Muscle of leg (tissue), 11 donors: ENCODE results near the gene M6PR. TPM values are rescaled to one million over a fixed set of nuclear protein-coding genes. Genes with fewer than 3 reads are reported as not detected.

Experiments used
- DNase-seq: peaks from one replicate; pipeline ENCODE4 v3.0.0; 2013
- H3K27ac ChIP-seq: one replicate; pipeline ENCODE4 v1.5.1; 2013; ENCODE audit warnings: mild to moderate bottlenecking, low read length, control low read depth
- H3K27me3 ChIP-seq: one replicate; pipeline ENCODE4 v1.6.1; 2013; ENCODE audit warnings: low read length; ENCODE audit not compliant: control insufficient read depth, insufficient read depth
- H3K36me3 ChIP-seq: one replicate; pipeline ENCODE4 v1.6.1; 2013; ENCODE audit warnings: low read length; ENCODE audit not compliant: control insufficient read depth, insufficient read depth
- H3K4me1 ChIP-seq: one replicate; pipeline ENCODE4 v1.6.1; 2013; ENCODE audit warnings: low read length; ENCODE audit not compliant: control insufficient read depth, insufficient read depth
- H3K4me3 ChIP-seq: one replicate; pipeline ENCODE4 v1.5.1; 2013; ENCODE audit warnings: low read length, control low read depth
- H3K9me3 ChIP-seq: replicated peaks from 2 replicates; pipeline ENCODE4 v1.6.1; 2013; ENCODE audit warnings: low read depth, low read length; ENCODE audit not compliant: control insufficient read depth
- WGBS: methylation state at CpG from one replicate; pipeline ENCODE4 v1.1.5; 2013; ENCODE audit warnings: missing lambda C conversion rate; ENCODE audit not compliant: insufficient coverage; 5-methylcytosine and 5-hydroxymethylcytosine counted together
- polyA plus RNA-seq, 8 donors: library from polyadenylated mRNA; unstranded; fragments of 120-200 nt; gene quantifications; one replicate each; pipeline versions ENCODE4 v1.2.1 to v1.2.3, GENCODE V29; 2013; ENCODE audit warnings: inconsistent platforms in 1 of 8, low replicate concordance in 1 of 8; ENCODE audit not compliant: insufficient read length in 8 of 8, insufficient read depth in 1 of 8
- total RNA-seq: library from RNA; stranded (reverse); fragments of 120-200 nt; gene quantifications from one replicate; pipeline ENCODE4 v1.2.4, GENCODE V29; 2013

M6PR gene
- total and polyA plus RNA-seq, 9 donors: 74.9 to 127 (median 110) TPM

- no peaks in the 10 kb centered on the region for H3K36me3 ChIP-seq
- no peaks in the 10 kb centered on the region for H3K4me1 ChIP-seq
- no peaks in the 10 kb centered on the region for H3K27me3 ChIP-seq
- no peaks in the 10 kb centered on the region for H3K9me3 ChIP-seq
- no peak overlapping the region for H3K27ac ChIP-seq
- no peak overlapping the region for H3K4me3 ChIP-seq
- no peak for DNase-seq
These were observed 37.7 kb upstream of the M6PR start for GRCh38 chr12:8987163-8987562.

GRCh38 chr12:8985213-8985754 is 35.8 kb upstream of the M6PR start:
- no peaks in the 10 kb centered on the region for H3K4me1 ChIP-seq
- no CpG with 5 or more reads among the region's 1 CpG for WGBS
- no peaks in the 10 kb centered on the region for H3K36me3 ChIP-seq
- no peaks in the 10 kb centered on the region for H3K27me3 ChIP-seq
- H3K27ac ChIP-seq: no peak overlapping the region
- H3K4me3 ChIP-seq: no peak overlapping the region
- H3K9me3 ChIP-seq: peaks cover 7% of the 10 kb centered on the region
- DNase-seq: peak; percentile 2

GRCh38 chr12:8980137-8980536 is 30.7 kb upstream of the M6PR start:
- H3K27ac ChIP-seq: no peak overlapping the region
- no peaks in the 10 kb centered on the region for H3K4me1 ChIP-seq
- peaks cover 14% of the 10 kb centered on the region for H3K9me3 ChIP-seq
- no peak for DNase-seq
- WGBS: 78% methylated on average over 1 of the region's 3 CpGs
- no peak overlapping the region for H3K4me3 ChIP-seq
- no peaks in the 10 kb centered on the region for H3K36me3 ChIP-seq
- H3K27me3 ChIP-seq: no peaks in the 10 kb centered on the region

- no peaks in the 10 kb centered on the region for H3K27me3 ChIP-seq
- peaks cover 30% of the 10 kb centered on the region for H3K9me3 ChIP-seq
- no peaks in the 10 kb centered on the region for H3K4me1 ChIP-seq
- no peak for DNase-seq
- no CpG with 5 or more reads among the region's 1 CpG for WGBS
- no peak overlapping the region for H3K4me3 ChIP-seq
- H3K36me3 ChIP-seq: no peaks in the 10 kb centered on the region
- H3K27ac ChIP-seq: no peak overlapping the region
These were observed 21.0 kb upstream of the M6PR start for GRCh38 chr12:8970432-8970831.

GRCh38 chr12:8969861-8970411 is 20.5 kb upstream of the M6PR start:
- no peak overlapping the region for H3K4me3 ChIP-seq
- H3K9me3 ChIP-seq: peaks cover 30% of the 10 kb centered on the region
- no peak overlapping the region for H3K27ac ChIP-seq
- no peaks in the 10 kb centered on the region for H3K4me1 ChIP-seq
- no CpG with 5 or more reads among the region's 2 CpGs for WGBS
- no peak for DNase-seq
- H3K27me3 ChIP-seq: no peaks in the 10 kb centered on the region
- H3K36me3 ChIP-seq: no peaks in the 10 kb centered on the region

GRCh38 chr12:8968761-8969160 is 19.3 kb upstream of the M6PR start:
- no peak overlapping the region for H3K27ac ChIP-seq
- no peaks in the 10 kb centered on the region for H3K36me3 ChIP-seq
- peaks cover 30% of the 10 kb centered on the region for H3K9me3 ChIP-seq
- no peaks in the 10 kb centered on the region for H3K27me3 ChIP-seq
- H3K4me1 ChIP-seq: no peaks in the 10 kb centered on the region
- DNase-seq: no peak
- H3K4me3 ChIP-seq: no peak overlapping the region

GRCh38 chr12:8960176-8960575 is 10.7 kb upstream of the M6PR start:
- H3K36me3 ChIP-seq: peaks cover 3% of the 10 kb centered on the region
- no peak for DNase-seq
- H3K9me3 ChIP-seq: peaks cover 4% of the 10 kb centered on the region
- no peaks in the 10 kb centered on the region for H3K4me1 ChIP-seq
- no peak overlapping the region for H3K27ac ChIP-seq
- H3K27me3 ChIP-seq: no peaks in the 10 kb centered on the region
- H3K4me3 ChIP-seq: no peak overlapping the region
- no CpG with 5 or more reads among the region's 2 CpGs for WGBS

- Histone ChIP-seq H3K27ac (no peak overlapping the region), H3K27me3 (no peaks in the 10 kb centered on the region), H3K9me3 (peaks cover 4% of the 10 kb centered on the region), H3K4me3 (no peak overlapping the region), H3K4me1 (no peaks in the 10 kb centered on the region), H3K36me3 (peaks cover 3% of the 10 kb centered on the region)
- no peak for DNase-seq
- WGBS: no CpG with 5 or more reads among the region's 2 CpGs
These were observed 8.6 kb upstream of the M6PR start for GRCh38 chr12:8958066-8958465.

- no peak for DNase-seq
- WGBS: 83% methylated on average over 1 of the region's 4 CpGs
- H3K27ac ChIP-seq: no peak overlapping the region
- no peaks in the 10 kb centered on the region for H3K4me1 ChIP-seq
- peaks cover 4% of the 10 kb centered on the region for H3K9me3 ChIP-seq
- H3K27me3 ChIP-seq: no peaks in the 10 kb centered on the region
- H3K4me3 ChIP-seq: no peak overlapping the region
- peaks cover 3% of the 10 kb centered on the region for H3K36me3 ChIP-seq
These were observed 8.1 kb upstream of the M6PR start for GRCh38 chr12:8957561-8957960.

- no peak overlapping the region for H3K4me3 ChIP-seq
- WGBS: 95% methylated on average over 4 of the region's 7 CpGs
- DNase-seq: no peak
- H3K36me3 ChIP-seq: peaks cover 3% of the 10 kb centered on the region
- no peaks in the 10 kb centered on the region for H3K4me1 ChIP-seq
- H3K9me3 ChIP-seq: peaks cover 4% of the 10 kb centered on the region
- no peak overlapping the region for H3K27ac ChIP-seq
- no peaks in the 10 kb centered on the region for H3K27me3 ChIP-seq
These were observed 7.3 kb upstream of the M6PR start for GRCh38 chr12:8956772-8957171.

- H3K4me3 ChIP-seq: no peak overlapping the region
- WGBS: 88% methylated on average over 13 of the region's 15 CpGs
- peaks cover 3% of the 10 kb centered on the region for H3K36me3 ChIP-seq
- H3K9me3 ChIP-seq: peaks cover 4% of the 10 kb centered on the region
- no peaks in the 10 kb centered on the region for H3K27me3 ChIP-seq
- H3K4me1 ChIP-seq: peaks cover 2% of the 10 kb centered on the region
- H3K27ac ChIP-seq: no peak overlapping the region
- DNase-seq: no peak
These were observed 6.6 kb upstream of the M6PR start for GRCh38 chr12:8956073-8956472.
